K562 (cell line): Measurements from ENCODE around the gene DCUN1D1. TPM values are rescaled to one million over a fixed set of nuclear protein-coding genes. Genes with fewer than 3 reads are reported as not detected.
A peak's percentile ranks its signal among the peaks of the same experiment; 100 is the strongest.

ENCODE experiments used
- CBX2 ChIP-seq: fragments of 200-600 bp; sonication (generic); IDR thresholded peaks from one replicate; pipeline ENCODE4 v1.6.1; 2012; ENCODE audit warnings: mild to moderate bottlenecking, low read length, inconsistent platforms; ENCODE audit not compliant: insufficient read depth, poor library complexity, severe bottlenecking
- CBX5 ChIP-seq: IDR thresholded peaks from 2 replicates; pipeline ENCODE4 v1.6.1; 2014; ENCODE audit warnings: low read depth, borderline replicate concordance
- CHD4 ChIP-seq: fragments of 200-600 bp; sonication (generic); IDR thresholded peaks from 3 replicates; pipeline ENCODE4 v1.6.1; 2012; ENCODE audit warnings: low read depth, mild to moderate bottlenecking, mixed read lengths, low read length, inconsistent platforms; ENCODE audit not compliant: insufficient read depth, insufficient replicate concordance, poor library complexity, severe bottlenecking
- ELF4 ChIP-seq: fragments of 450-650 bp; formaldehyde crosslinking; IDR thresholded peaks from 2 replicates; pipeline ENCODE4 v1.4.0; 2022; ENCODE audit warnings: missing genetic modification characterization
- FOXP1 ChIP-seq: sonication (generic); formaldehyde crosslinking; IDR thresholded peaks from 2 replicates; pipeline ENCODE4 v1.8.0; 2022; ENCODE audit warnings: mild to moderate bottlenecking, missing genetic modification reagents
- PHF20 ChIP-seq: fragments of 450-650 bp; IDR thresholded peaks from 2 replicates; pipeline ENCODE4 v1.6.1; 2018; ENCODE audit not compliant: partially characterized antibody
- RFX7 ChIP-seq: fragments of 250-450 bp; sonication (Bioruptor Pico); IDR thresholded peaks from 2 replicates; pipeline ENCODE4 v1.5.1; 2021; ENCODE audit warnings: mild to moderate bottlenecking
- SETDB1 ChIP-seq: IDR thresholded peaks from one replicate; pipeline ENCODE4 v1.6.1; 2012; ENCODE audit warnings: low read length, control low read depth, inconsistent platforms
- SFPQ ChIP-seq: fragments of 200-400 bp; formaldehyde crosslinking; IDR thresholded peaks from 2 replicates; pipeline ENCODE4 v1.6.1; 2017; ENCODE audit warnings: mild to moderate bottlenecking, low read depth, low read length, moderate library complexity
- SMARCA5 ChIP-seq: fragments of 450-650 bp; IDR thresholded peaks from 2 replicates; pipeline ENCODE4 v1.6.1; 2016
- STAT6 ChIP-seq: sonication (generic); formaldehyde crosslinking; IDR thresholded peaks from 2 replicates; pipeline ENCODE4 v1.8.1; 2023; ENCODE audit warnings: mild to moderate bottlenecking, missing genetic modification reagents
- TAF7 ChIP-seq: fragments of 450-650 bp; IDR thresholded peaks from 2 replicates; pipeline ENCODE4 v1.6.1; 2016; ENCODE audit warnings: missing genetic modification characterization, missing compliant biosample characterization
- XRCC3 ChIP-seq: fragments of 450-650 bp; IDR thresholded peaks from 2 replicates; pipeline ENCODE4 v1.6.1; 2017; ENCODE audit warnings: mild to moderate bottlenecking, moderate library complexity
- ZC3H8 ChIP-seq: fragments of 450-650 bp; IDR thresholded peaks from 2 replicates; pipeline ENCODE4 v1.6.1; 2017
- ZEB2 ChIP-seq: fragments of 450-650 bp; IDR thresholded peaks from 2 replicates; pipeline ENCODE4 v1.6.1; 2016
- ZNF12 ChIP-seq: sonication (generic); formaldehyde crosslinking; IDR thresholded peaks from 2 replicates; pipeline ENCODE4 v1.4.0; 2020; ENCODE audit warnings: mild to moderate bottlenecking, missing genetic modification reagents
- ZNF384 ChIP-seq: IDR thresholded peaks from 2 replicates; pipeline ENCODE4 v1.6.1; 2012; ENCODE audit warnings: low read depth, low read length, improper control_type of control experiment
- ZNF79 ChIP-seq: fragments of 250-450 bp; sonication (Bioruptor Pico); IDR thresholded peaks from 2 replicates; pipeline ENCODE4 v1.4.0; 2020; ENCODE audit warnings: low read depth, mild to moderate bottlenecking, moderate library complexity
- polyA plus RNA-seq, 8 experiments: library from polyadenylated mRNA; depleted of rRNA in 4 of 8; stranded (reverse) in 5 of 8; unstranded in 3 of 8; fragments of >200 nt; fragmentation: Nextera tagmentation in 2 of 8; fragmentation: Illumina TruSeq in 1 of 8; extraction: Ambion mirVana in 2 of 8; extraction: Trizol in 1 of 8; gene quantifications; 2 replicates each; pipeline versions ENCODE4 v1.2.1 to v1.2.3, GENCODE V29; 2011 to 2014; ENCODE audit warnings: inconsistent platforms in 1 of 8, missing spikeins in 1 of 8
- total RNA-seq, 7 experiments: library from RNA; depleted of rRNA in 6 of 7; stranded (reverse); fragments of >200 nt in 6 of 7; fragmentation: Illumina TruSeq in 2 of 7; extraction: Trizol in 2 of 7; gene quantifications; 2 replicates each; pipeline versions ENCODE4 v1.2.1 to v1.2.3, GENCODE V29; 2011 to 2021; ENCODE audit warnings: low replicate concordance in 1 of 7
- TF ChIP-seq, protein P1 (sequence below): fragments of 450-650 bp; formaldehyde crosslinking; IDR thresholded peaks from 2 replicates; pipeline ENCODE4 v1.4.0; 2020; ENCODE audit warnings: mild to moderate bottlenecking, mixed read lengths
- TF ChIP-seq, protein P2 (sequence below): fragments of 450-650 bp; IDR thresholded peaks from one replicate; pipeline ENCODE4 v1.6.1; 2018; ENCODE audit warnings: mild to moderate bottlenecking, moderate library complexity; ENCODE audit not compliant: partially characterized antibody

Gene DCUN1D1
- total and polyA plus RNA-seq, 9 of the 15 experiments (the other 6 are each of a cell fraction or from before 2014, with no cell fraction given), result 11.4 to 46.8 (median 28.2) TPM

- TF ChIP-seq SFPQ, result no peak
- no peak for TF ChIP-seq SETDB1
- peak; percentile 68; the same call in 1 of the 2 replicates for TF ChIP-seq ELF4 (CRISPR knock-in tag)
- TF ChIP-seq, protein P1, sequence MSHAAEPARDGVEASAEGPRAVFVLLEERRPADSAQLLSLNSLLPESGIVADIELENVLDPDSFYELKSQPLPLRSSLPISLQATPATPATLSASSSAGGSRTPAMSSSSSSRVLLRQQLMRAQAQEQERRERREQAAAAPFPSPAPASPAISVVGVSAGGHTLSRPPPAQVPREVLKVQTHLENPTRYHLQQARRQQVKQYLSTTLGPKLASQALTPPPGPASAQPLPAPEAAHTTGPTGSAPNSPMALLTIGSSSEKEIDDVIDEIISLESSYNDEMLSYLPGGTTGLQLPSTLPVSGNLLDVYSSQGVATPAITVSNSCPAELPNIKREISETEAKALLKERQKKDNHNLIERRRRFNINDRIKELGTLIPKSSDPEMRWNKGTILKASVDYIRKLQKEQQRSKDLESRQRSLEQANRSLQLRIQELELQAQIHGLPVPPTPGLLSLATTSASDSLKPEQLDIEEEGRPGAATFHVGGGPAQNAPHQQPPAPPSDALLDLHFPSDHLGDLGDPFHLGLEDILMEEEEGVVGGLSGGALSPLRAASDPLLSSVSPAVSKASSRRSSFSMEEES (CRISPR knock-in tag), result no peak
- no peak for TF ChIP-seq FOXP1
- no peak for TF ChIP-seq CBX5
- no peak for TF ChIP-seq ZC3H8
- no peak for TF ChIP-seq SMARCA5
- no peak for TF ChIP-seq ZNF12
- no peak for TF ChIP-seq XRCC3
- TF ChIP-seq ZNF79 (CRISPR knock-in tag), result no peak
- TF ChIP-seq CBX2, result no peak
- TF ChIP-seq, protein P2, sequence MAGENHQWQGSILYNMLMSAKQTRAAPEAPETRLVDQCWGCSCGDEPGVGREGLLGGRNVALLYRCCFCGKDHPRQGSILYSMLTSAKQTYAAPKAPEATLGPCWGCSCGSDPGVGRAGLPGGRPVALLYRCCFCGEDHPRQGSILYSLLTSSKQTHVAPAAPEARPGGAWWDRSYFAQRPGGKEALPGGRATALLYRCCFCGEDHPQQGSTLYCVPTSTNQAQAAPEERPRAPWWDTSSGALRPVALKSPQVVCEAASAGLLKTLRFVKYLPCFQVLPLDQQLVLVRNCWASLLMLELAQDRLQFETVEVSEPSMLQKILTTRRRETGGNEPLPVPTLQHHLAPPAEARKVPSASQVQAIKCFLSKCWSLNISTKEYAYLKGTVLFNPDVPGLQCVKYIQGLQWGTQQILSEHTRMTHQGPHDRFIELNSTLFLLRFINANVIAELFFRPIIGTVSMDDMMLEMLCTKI, result no peak
- no peak for TF ChIP-seq CHD4
- TF ChIP-seq RFX7 (CRISPR knock-in tag), result no peak
- TF ChIP-seq ZEB2, result 0 out of 2 replicates have a peak, but pooled peaks have one; percentile 18
- no peak for TF ChIP-seq STAT6 (CRISPR knock-in tag)
- no peak for TF ChIP-seq TAF7 (tag)
- TF ChIP-seq PHF20, result no peak
- no peak for TF ChIP-seq ZNF384
These were observed 42.9 kb downstream of the DCUN1D1 start (continued) for GRCh38 chr3:182937293-182938051.
